HG03520 (cell line): ENCODE results near the gene PRCC.
"Not testable (repeated sequence)": the region's sequence is repeated elsewhere in the genome, so short reads cannot be mapped to it uniquely, and the experiment has no call there.

ENCODE experiments used
- ATAC-seq: cut with Tn5 transposase; IDR thresholded peaks from one replicate; pipeline ENCODE4 v1.9.1; 2021; ENCODE audit warnings: mild to moderate bottlenecking, moderate library complexity; ENCODE audit not compliant: unreplicated experiment

Gene PRCC

DNA sequence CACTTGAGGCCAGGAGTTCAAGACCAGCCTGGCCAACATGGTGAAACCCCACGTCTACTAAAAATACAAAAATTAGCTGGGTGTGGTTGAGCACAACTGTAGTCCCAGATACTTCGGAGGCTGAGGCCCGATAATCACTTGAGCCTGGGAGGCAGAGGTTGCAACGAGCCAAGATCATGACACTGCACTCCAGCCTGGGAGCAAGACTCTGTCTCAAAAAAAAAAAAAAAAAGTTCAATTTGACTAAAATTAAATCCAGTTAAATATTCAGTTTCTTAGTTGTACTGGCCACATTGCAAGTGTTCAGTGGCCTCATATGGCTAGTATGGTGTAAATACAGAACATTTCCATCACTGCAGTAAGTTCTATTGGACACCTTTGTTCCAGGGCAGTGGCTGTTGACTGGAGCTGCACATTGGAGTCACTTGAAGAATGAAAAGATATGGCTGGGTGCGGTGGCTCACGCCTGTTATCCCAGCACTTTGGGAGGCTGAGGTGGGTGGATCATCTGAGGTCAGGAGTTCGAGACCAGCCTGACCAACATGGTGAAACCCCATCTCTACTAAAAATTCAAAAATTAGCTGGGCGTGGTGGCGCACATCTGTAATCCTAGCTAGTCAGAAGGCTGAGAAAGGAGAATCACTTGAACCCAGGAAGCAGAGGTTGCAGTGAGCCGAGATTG lies 9.6 kb upstream of the PRCC start:
- not testable (repeated sequence) for ATAC-seq

DNA sequence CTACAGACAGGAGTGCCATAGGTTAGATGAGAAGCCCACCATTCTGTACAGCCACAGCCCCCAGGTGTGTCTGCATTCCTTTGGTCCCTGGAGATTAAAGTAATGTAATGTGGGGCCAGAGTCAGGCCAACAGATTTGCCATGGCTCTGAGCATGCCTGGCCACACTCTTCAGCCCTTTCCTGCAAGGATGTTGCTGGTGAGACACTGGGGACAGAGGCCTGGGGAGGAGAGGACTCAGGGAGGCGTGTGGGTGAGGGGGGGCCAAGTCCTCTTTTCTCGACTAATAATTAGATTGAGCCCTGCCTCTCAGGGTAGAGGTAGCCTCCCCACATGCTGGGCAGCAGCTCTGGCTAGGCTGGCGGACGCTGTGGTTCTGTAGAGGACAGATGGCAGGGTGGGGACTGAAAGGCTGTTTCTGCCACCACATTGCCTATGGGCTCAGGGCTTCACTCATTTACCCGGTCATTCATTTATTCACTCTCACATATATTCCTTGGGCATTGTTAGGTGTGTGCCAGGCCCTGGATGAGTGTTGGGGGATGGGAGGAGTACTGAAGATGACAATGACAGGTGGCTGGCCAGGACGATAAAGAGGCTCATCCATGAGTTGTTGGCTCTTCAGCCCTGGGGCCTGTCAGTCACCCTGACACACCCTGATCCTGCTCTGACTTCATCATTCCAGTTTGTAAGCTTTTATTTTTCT lies 7.1 kb upstream of the PRCC start:
- ATAC-seq = no peak

DNA sequence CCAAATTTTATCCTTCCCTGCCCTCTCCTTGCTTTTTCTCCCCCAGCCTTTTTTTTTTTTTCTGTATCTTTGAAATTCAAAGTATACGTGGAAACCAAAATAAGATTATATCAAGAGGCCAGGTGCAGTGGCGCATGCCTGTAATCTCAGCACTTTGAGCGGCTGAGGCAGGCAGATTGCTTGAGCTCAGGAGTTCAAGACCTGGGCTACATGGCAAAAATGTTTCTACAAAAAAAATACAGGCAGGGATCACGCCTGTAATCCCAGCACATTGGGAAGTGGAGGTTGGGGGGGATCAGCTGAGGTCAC lies 6.6 kb upstream of the PRCC start:
- no peak for ATAC-seq

DNA sequence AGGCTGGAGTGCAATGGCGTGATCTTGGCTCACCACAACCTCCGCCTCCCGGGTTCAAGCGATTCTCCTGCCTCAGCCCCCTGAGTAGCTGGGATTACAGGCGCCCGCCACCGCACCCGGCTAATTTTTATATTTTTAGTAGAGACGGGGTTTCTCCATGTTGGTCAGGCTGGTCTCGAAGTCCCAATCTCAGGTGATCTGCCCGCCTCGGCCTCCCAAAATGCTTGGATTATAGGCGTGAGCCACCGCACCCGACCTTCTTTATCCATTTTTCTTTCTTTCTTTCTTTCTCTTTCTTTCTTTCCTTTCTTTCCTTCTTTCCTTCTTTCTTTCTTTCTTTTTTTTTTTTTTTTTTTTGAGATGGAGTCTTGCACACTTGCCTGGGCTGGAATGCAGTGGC lies 2.2 kb upstream of the PRCC start:
- ATAC-seq = not testable (repeated sequence)

DNA sequence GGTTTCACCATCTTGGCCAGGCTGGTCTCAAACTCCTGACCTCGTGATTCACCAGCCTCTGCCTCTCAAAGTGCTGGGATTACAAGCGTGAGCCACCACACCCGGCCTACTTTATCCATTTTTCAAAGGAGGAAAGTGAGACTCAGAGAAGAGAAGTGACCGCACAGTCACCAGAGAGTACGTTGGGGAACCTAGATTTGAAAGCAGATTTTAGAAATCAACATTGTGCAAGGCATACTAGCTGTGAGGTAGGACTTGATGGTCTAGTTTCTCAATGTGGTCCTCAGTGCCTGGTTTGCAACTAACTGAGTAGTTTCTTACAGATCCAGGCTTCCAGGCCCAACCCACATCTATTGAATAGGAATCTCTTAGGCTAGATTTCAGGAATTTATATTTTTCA lies 1.7 kb upstream of the PRCC start:
- no peak for ATAC-seq

DNA sequence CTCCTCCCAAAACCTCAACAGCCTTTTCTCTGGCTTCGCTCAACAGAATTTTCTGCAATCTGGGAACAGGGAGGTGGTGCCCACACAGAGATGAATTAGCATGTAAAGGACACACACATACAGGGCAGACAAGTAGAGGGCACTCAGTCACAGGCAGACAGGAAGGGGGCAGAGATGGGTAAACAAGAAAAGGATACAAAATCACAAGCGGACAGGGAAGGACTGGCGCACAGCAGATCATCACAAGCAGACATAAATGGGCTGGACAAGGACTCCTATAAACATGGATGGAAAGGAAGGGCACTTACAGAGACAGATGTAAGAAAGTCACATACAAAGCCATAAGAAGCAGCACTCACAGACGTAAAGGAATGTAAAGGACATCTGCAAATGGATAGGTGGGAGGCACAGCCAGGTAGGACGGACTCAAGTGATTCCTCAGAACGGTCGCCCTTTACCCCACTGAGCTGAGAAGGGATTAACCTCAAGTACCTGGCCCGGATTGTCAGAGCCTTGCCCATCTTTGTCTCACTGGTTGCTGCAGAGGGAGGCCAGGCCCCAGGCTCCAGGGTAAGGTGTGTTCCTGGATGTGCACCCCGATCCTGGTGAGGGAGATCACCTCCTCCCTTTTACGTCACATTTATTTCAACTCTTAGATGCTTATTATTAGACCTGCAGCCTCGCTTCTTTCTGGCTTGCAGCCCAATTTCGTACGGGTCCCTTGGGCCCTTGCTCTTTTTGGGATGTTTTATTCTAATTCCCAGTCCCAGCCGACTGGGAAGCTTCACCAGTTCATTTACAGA lies 836 bp upstream of the PRCC start:
- peak; percentile 3 for ATAC-seq

DNA sequence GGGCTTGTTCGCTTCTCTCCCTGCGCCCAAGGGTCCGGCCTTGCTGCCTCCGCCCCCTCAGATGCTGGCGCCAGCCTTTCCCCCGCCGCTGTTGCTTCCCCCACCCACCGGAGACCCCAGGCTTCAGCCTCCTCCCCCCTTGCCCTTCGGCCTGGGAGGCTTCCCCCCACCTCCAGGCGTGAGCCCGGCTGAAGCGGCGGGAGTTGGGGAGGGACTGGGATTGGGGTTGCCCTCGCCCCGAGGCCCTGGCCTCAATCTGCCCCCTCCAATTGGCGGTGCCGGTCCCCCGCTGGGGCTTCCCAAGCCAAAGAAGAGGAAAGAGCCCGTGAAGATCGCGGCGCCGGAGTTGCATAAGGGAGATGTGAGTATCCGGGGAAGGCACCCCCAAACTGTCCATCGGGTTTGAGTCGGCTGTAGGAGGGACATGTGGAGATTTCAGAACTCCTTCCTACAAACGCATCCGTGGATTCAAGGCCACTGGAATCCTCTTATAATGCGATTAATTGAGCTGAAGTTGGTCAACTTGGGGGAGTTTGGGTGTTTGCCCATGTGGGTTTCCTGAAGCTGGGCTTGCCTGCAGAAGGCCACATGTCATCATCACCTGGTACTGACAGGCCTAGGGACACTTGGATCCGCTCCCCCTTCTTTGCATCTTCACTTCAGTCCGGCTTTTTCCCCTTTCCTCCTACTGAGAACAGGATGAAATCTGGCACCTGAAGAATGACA lies 707 bp downstream of the PRCC start:
- ATAC-seq = no peak

DNA sequence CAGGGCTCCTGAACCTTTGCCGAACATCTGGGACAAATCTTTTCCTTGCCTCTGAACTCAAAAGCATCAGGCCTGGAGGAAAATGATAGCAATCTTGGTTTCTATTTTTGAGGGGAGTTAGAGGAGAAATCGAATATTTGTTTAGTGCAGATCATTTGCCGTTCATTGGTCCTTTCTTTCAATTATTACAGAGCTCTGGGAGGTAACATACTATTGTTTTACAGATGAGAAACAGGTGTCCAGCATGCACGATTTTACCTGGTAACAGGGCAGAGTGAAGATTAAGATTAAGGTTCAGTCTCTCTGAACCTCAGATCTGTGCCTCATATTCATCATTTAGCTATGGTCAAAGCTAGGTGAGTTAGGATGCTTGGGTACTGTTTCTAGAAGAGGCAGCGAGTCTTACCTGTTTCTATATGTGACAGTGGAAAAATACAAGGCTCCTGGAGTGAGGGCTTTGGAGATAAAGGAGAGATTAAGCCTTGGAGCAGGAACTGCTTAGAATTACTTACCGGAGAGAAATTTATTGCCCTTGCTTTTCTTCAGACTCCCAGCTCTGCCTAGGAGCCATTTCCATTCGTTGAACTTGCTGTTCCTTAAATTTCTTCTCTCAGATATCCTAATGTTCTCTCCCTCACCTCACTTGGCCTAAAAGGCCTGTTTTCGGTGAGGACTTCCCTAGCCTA lies 1.4 kb downstream of the PRCC start:
- no peak for ATAC-seq

DNA sequence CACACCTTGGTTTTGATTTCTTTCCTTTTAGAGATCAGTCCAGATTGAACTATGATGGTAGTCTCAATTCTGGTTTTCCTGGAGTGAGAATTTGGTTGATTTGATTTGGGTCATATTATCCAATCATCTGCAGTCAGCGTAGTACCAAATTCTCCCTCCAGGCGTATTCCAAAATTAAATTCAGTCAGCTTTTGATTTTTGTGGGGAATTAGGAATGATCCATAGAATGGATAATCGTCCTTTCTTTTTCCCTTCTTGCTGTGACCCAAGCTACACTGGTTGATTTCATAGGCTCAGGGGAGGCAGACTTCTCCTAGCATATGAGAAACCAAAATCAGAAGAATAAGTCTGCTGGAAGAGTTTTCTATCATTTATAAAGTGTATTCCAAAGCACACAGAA lies 4.9 kb downstream of the PRCC start:
- ATAC-seq = no peak

DNA sequence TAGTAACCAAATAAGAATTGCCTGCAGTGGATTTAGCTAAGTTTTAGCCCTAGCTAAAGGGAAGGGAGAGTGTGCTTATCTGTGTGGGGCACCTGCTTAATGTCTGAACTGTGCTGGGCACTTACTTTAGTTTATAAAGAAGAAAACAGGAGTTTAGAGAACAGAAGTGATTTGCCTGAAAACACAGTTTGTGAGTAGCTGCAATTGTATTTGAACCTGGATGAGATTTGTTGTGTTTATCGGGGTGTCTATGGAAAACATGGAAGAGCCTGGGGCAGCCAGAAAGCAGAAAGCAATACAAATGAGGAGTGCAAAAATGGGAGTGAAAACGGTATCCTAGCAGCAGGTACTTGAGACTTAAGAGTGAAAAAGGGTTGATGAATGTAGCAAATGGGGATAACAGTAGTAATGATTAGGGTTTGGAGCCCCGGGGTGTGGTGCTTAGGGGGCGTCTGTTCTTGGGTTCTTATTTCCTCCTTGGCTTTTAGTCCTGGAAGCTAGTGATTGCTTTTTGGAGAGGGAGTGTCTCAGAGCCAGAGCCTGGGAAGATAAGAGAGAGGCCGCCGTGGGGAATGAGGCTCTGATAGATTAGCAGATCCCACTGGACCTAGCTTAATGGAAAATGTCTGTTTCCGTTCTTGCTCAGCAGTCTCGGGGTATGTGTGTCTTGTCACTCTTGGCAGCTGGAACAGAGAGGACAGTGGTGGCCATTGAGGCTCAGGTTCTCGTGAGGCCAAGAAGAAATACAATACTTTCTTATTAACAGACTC lies 5.6 kb downstream of the PRCC start:
- no peak for ATAC-seq

DNA sequence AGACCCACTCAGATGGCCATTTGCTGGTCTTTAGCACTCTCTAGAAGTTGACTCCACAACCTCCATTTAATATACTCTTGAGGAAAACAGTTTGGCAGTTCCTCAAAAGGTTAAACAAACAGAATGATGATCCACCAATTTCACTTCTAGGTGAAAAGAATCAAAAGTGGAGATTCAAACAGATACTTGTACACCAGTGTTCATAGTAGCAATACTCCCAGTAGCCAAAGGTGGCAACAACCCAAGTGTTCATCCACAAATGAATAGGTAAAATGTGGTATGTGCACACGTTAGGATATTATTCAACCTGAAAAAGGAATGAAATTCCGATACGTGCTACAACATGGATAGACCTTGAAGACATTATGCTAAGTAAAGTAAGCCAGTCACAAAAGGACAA lies 6.3 kb downstream of the PRCC start:
- ATAC-seq = no peak

DNA sequence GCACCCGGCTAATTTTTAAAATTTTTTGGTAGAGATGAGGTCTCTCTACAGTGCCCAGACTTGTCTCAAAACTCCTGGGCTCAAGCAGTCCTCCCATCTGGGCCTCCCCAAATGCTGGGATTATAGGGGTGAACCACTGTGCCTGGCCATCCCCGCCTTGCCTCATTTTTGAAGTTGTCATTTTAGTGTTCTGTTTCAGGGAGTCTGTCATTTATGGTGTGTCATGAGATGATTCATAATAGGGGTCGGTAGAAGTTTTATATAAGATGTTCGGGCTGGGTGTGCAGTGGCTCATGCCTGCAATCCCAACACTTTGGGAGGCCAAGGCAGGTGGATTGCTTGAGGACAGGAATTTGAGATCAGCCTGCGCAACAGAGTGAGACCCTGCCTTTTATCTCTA lies 8.5 kb downstream of the PRCC start:
- ATAC-seq = no peak

DNA sequence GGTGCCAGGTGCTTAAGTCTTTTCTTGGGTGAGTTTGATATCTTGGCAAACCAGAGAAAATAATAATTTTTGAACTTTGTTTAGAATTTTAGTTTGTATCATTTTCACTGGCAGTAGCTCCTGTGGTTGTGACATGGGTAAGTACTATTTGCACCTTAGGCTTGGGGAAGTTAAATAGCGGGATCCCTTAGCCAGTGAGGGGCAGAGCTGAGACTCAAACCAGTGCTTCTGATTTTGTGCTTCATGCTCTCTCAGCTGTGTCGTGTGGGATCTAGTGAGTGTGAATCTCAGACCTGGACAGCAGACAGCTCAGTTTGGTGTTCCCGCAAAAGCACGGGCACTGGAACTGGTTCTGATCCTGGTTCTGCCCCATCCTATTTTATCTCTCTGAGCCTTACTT lies 9.6 kb downstream of the PRCC start:
- ATAC-seq = no peak

DNA sequence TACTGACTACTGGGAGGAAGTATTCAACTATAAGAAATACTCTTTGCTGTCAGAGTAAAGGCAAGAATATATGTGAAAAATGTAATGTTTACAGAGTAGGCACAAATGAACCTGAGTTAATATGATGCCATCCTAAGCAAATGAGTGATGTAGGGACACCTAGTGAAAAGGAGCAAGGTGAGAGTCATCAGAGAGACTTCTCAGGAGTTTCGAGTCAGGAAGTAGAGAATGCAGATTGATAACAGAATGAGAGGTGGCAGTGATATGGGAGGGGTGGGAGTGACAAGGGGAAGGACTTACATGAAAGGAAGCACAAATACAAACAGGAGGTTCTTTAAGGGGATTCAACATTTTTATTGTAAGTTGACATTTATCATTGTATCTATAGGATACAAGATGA lies 10.2 kb downstream of the PRCC start:
- no peak for ATAC-seq

DNA sequence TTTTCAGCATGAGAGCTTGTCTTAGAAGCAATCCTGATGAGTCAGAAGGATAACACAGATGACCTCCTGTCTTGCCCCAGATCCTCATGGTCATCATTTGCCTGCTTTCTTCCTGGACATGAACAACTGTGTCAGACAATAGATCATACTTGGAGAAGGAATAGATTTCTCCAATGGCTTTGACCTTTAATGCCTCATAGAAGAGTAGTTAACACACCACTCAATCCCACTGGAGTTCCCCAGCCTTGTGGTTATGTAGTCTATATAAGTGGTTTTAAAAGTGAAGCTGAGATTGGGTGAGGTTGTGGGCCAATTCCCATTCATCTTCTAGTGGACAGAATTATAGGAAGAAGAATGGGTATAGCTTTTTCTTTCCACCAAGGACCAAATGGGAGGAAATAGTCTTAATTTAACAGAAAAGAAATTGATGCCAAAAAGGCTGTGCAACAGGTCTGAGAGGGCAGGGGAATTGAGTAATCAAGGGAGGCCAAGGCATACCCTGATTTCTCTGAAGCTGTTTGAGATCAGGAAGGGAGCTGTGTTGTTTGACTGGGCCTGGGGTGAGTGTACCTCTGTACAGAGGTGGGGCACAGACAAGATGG lies 14.4 kb downstream of the PRCC start:
- no peak for ATAC-seq

DNA sequence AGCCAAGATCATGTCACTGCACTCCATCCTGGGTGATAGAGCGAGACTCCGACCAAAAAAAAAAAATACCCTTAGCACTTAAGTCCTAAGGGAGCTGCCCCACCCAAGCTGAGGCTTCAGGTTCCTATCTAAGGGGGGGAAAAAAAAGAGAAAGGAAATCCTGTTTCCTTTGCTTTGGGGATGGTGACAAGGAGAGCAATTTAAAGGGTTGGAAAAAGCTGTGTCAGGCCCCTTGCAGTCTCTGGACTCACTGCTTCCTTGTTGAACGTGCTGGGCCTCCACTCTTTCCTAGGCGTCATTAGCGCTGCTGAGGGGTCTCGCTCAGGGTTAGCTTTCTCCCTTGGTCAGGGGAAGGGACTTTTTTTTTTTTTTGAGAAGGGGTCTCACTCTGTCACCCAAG lies 18.1 kb downstream of the PRCC start:
- ATAC-seq = no peak

DNA sequence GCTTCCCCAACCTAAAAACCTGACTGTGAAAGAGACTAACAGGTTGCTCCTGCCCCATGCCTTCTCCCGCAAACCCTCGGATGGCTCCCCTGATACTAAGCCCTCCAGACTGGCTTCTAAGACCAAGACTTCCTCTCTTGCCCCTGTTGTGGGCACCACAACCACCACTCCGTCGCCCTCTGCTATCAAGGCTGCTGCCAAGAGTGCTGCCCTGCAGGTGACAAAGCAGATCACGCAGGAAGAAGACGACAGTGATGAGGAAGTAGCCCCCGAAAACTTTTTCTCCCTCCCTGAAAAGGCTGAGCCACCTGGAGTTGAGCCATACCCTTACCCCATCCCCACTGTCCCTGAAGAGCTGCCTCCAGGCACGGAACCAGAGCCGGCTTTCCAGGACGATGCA lies 19.3 kb downstream of the PRCC start:
- ATAC-seq = no peak

DNA sequence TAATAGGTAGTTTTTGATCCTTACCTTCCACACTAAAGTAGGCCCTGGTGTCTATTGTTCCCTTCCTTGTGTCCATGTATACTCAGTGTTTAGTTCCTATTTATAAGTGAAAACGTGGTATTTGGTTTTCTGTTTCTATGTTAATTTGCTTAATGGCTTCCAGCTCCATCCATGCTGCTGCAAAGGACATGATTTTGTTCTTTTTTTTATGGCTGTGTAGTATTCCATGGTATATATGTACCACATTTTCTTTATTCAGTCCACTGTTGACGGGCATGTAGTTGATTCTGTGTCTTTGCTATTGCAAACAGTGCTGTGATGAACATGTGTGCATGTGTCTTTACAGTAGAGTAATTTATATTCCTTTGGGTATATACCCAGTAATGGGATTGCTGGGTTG lies 20.8 kb downstream of the PRCC start:
- ATAC-seq = no peak

DNA sequence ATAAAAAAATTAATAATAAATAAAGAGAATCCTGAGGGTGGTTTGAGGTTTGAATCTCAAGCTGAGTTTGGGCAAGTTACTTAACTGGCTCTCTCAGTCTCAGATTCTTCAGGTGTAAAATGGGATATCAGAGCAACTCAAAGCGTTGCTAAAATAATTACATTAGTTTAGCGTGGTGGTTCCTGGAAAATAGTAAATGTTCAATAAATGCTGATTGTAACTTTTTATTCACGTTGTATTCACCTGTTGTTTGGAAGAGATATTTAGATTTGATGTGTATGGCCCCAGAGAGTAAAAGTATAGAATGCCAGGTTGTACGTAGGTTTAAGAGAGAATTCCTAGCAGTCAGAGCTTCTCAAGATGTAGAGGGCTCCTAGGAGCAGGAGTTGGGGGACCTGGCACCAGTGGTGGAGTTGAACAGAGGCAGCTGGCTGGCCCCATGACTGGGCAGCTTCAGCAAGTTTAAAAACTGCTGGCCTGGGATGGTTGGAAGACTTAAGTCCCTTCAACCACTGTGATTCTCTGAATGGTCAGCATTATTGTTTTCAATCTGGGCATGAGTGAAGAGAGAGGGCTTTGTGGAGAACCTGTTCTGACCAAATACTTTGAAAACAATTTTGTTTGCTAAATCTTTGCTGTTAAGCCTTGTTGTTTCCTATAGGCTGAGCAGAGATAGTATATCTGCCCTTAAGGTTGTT lies 22.4 kb downstream of the PRCC start:
- ATAC-seq = no peak
